ENCODE data around the gene GCK. TPM values are rescaled to one million over a fixed set of nuclear protein-coding genes. Genes with fewer than 3 reads are reported as not detected.

Gene GCK
- total RNA-seq, 1 experiment from 2014 or later: not detected

DNA sequence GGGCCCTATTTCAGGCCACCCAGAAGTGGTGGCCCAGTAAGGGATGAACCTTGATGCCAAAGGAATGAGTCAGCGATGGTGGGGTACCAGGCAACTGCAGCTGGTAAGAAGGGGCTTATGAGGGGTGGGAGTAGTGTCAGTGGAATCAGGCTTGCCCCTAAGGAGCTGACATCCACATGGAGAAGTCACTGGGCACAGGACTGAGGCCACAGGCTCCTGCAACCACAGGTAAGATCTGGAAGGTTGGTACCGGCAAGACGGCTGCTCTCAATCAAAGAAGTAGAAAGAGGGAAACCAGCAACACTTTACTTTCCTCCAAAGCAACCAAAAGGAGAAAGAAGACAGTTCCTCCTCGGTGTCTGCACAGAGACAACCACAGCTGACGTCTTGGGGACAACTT is 2.5 kb downstream of the GCK start:
- Mint-ChIP-seq H3K27me3 (ENCODE audit: insufficient read depth, unreplicated experiment) (no peaks in the 10 kb centered on the region), H3K36me3 (ENCODE audit: insufficient read depth, unreplicated experiment) (no peaks in the 10 kb centered on the region), H3K4me1 (ENCODE audit: insufficient read depth, unreplicated experiment) (peaks cover 21% of the 10 kb centered on the region), H3K4me3 (ENCODE audit: unreplicated experiment) (no peak overlapping the region), H3K27ac (ENCODE audit: low read depth, unreplicated experiment) (no peak overlapping the region), H3K9me3 (ENCODE audit: unreplicated experiment) (no peaks in the 10 kb centered on the region)
- TF ChIP-seq, protein P1, sequence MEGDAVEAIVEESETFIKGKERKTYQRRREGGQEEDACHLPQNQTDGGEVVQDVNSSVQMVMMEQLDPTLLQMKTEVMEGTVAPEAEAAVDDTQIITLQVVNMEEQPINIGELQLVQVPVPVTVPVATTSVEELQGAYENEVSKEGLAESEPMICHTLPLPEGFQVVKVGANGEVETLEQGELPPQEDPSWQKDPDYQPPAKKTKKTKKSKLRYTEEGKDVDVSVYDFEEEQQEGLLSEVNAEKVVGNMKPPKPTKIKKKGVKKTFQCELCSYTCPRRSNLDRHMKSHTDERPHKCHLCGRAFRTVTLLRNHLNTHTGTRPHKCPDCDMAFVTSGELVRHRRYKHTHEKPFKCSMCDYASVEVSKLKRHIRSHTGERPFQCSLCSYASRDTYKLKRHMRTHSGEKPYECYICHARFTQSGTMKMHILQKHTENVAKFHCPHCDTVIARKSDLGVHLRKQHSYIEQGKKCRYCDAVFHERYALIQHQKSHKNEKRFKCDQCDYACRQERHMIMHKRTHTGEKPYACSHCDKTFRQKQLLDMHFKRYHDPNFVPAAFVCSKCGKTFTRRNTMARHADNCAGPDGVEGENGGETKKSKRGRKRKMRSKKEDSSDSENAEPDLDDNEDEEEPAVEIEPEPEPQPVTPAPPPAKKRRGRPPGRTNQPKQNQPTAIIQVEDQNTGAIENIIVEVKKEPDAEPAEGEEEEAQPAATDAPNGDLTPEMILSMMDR (IDR thresholded peaks at IDR 0.05; ENCODE audit: unreplicated experiment): no peak
- no TSS peak for BruUV-seq (replicated peaks)
- no peak for DNase-seq (ENCODE audit: unreplicated experiment)
- intact Hi-C loops (cut with micrococcal nuclease): no loop called here
- POLR2A ChIA-PET: no interaction called here
- CTCF ChIA-PET: interaction anchor here (0.6 to 1.1 kb wide), 3 partner anchors 26 to 510 kb away, joined by 3 to 5 read pairs (median 3); no protein-coding TSS in a partner anchor

DNA sequence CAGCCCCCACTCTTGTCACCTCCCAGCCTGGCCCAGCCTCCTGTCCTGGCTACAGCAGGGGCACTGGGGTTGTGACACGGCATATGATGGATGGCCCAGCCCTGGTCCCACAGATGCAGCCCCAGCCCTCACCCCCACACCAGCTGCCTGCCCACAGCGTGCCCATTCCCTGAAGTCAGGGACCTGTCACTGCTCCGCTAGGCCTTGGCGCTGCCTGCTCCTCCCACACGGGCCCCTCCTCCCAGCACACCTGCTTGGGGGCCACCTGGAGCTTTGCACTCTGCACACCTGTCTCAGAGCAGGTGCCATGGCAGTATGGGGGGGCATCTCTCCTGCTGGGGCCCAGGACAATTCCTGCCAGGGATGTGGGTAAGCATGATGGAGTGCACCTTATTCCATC is 3.5 kb downstream of the GCK start:
- Mint-ChIP-seq H3K36me3 (ENCODE audit: insufficient read depth, unreplicated experiment) (no peaks in the 10 kb centered on the region), H3K9me3 (ENCODE audit: unreplicated experiment) (no peaks in the 10 kb centered on the region), H3K27ac (ENCODE audit: low read depth, unreplicated experiment) (no peak overlapping the region), H3K4me1 (ENCODE audit: insufficient read depth, unreplicated experiment) (peaks cover 21% of the 10 kb centered on the region), H3K4me3 (ENCODE audit: unreplicated experiment) (no peak overlapping the region), H3K27me3 (ENCODE audit: insufficient read depth, unreplicated experiment) (no peaks in the 10 kb centered on the region)
- BruUV-seq (replicated peaks): no TSS peak
- TF ChIP-seq, protein P1 (IDR thresholded peaks at IDR 0.05; ENCODE audit: unreplicated experiment): no peak
- intact Hi-C loops (cut with micrococcal nuclease): no loop called here
- CTCF ChIA-PET: interaction anchor here (1.2 to 1.3 kb wide), 3 partner anchors 9 to 55 kb away, joined by 3 read pairs; partner anchors contain the start of gene YKT6
- DNase-seq (ENCODE audit: unreplicated experiment): no peak
- POLR2A ChIA-PET: interaction anchor here (2.6 kb wide), 1 partner anchor 62 kb away, joined by 10 read pairs; the partner anchor contains the start of gene POLD2

DNA sequence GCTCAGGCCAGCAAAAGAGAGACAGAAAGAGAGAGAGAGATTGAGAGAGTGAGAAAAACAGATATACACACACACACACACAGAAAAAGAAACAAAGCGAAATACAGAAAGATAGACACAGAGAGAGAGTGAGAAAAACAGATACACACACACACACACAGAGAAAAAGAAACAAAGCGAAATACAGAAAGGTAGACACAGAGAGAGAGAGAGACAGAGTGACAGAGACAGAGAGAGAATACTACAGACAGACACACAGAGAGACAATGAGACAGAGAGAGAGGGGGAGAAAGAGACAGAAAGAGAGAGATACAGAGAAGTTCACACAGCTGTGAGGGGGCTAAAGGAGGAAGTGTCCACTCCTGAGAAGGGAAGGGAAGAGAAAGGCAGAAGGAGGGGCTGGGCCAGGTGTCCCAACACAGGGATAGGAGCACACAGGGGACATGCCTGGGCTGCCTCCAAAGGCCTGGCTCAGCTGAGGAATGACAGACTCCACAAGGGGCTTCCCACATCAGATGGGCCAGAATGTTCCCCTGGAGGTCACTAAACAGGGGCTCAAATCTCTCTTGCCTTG is 4.3 kb downstream of the GCK start:
- H3K4me1 Mint-ChIP-seq (ENCODE audit: insufficient read depth, unreplicated experiment): peaks cover 21% of the 10 kb centered on the region
- no peak for DNase-seq (ENCODE audit: unreplicated experiment)
- BruUV-seq (replicated peaks): no TSS peak
- H3K36me3 Mint-ChIP-seq (ENCODE audit: insufficient read depth, unreplicated experiment): no peaks in the 10 kb centered on the region
- intact Hi-C loops (cut with micrococcal nuclease): no loop called here
- H3K27ac Mint-ChIP-seq (ENCODE audit: low read depth, unreplicated experiment): peak overlapping the region; percentile 39
- H3K4me3 Mint-ChIP-seq (ENCODE audit: unreplicated experiment): peak overlapping the region; percentile 2
- ChIA-PET CTCF (interaction anchor here (1.1 to 1.3 kb wide), 4 partner anchors 10 to 54 kb away, joined by 3 to 4 read pairs (median 3); partner anchors contain the start of gene YKT6), POLR2A (interaction anchor here (1.0 to 2.6 kb wide), 2 partner anchors 16 to 61 kb away, joined by 4 to 10 read pairs; partner anchors contain the start of genes POLD2 and YKT6)
- TF ChIP-seq, protein P1 (IDR thresholded peaks at IDR 0.05; ENCODE audit: unreplicated experiment): no peak
- no peaks in the 10 kb centered on the region for H3K27me3 Mint-ChIP-seq (ENCODE audit: insufficient read depth, unreplicated experiment)
- H3K9me3 Mint-ChIP-seq (ENCODE audit: unreplicated experiment): no peaks in the 10 kb centered on the region

DNA sequence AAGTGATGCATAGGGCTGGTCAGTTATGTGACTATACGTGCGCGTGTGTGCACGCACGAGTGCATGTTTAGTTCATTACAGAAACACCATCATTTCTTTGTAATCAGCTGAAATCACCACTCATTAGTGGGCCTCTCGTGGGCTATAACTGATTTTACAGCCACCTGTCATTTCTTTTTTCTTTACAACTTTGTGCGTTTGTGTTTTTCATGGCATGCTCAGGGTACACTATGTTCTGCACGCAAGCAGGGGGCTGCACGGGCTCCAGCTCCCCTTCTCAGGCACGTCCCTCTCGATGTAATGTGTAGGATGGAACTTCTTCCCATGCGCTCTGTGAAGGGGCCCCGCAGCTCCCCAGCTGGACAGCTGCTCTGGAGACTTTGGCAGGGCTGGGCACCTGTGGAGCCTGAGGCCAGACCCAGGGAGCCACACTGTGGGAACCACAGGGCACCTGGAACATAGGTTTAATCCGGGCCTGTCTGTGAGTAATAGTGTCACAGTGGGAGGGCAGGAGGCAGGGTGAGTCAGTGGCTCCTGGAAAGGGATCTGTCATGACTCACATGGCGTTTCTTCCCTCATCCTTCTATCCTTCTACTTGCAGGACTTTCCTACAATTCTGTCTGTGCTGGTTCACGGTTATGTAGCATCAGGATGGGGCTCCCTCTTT is 4.9 kb downstream of the GCK start:
- BruUV-seq (replicated peaks): no TSS peak
- TF ChIP-seq, protein P1 (IDR thresholded peaks at IDR 0.05; ENCODE audit: unreplicated experiment): no peak
- Mint-ChIP-seq H3K4me3 (ENCODE audit: unreplicated experiment) (peak overlapping the region; percentile 2), H3K27me3 (ENCODE audit: insufficient read depth, unreplicated experiment) (no peaks in the 10 kb centered on the region), H3K27ac (ENCODE audit: low read depth, unreplicated experiment) (peak overlapping the region; percentile 39), H3K4me1 (ENCODE audit: insufficient read depth, unreplicated experiment) (peaks cover 21% of the 10 kb centered on the region), H3K9me3 (ENCODE audit: unreplicated experiment) (no peaks in the 10 kb centered on the region), H3K36me3 (ENCODE audit: insufficient read depth, unreplicated experiment) (no peaks in the 10 kb centered on the region)
- ChIA-PET CTCF (interaction anchor here (0.7 to 1.3 kb wide), 4 partner anchors 10 to 165 kb away, joined by 3 to 4 read pairs (median 4); no protein-coding TSS in a partner anchor), POLR2A (interaction anchor here (1.0 to 2.6 kb wide), 2 partner anchors 17 to 61 kb away, joined by 4 to 10 read pairs; partner anchors contain the start of genes POLD2 and YKT6)
- intact Hi-C loops (cut with micrococcal nuclease): no loop called here
- DNase-seq (ENCODE audit: unreplicated experiment): peak; percentile 97
